Activated T-helper 17 cell treated with anti-CD3 and anti-CD28 coated beads, Interleukin-2, amount 50 U/mL, for 72 hours (primary cell): ENCODE measurements around the gene SKIL. TPM values are rescaled to one million over a fixed set of nuclear protein-coding genes. Genes with fewer than 3 reads are reported as not detected.
A peak's percentile ranks its signal among the peaks of the same experiment; 100 is the strongest.
"Not testable (repeated sequence)": the region's sequence is repeated elsewhere in the genome, so short reads cannot be mapped to it uniquely, and the experiment has no call there.

ENCODE experiments used
- ATAC-seq: fragments of 150-1000 bp; cut with Tn5 transposase; replicated peaks from 2 replicates; pipeline ENCODE4 v1.10.0; 2021; ENCODE audit warnings: mild to moderate bottlenecking, moderate library complexity
- H3K27ac Mint-ChIP-seq: one replicate; pipeline ENCODE4 v1.8.0; 2022; ENCODE audit warnings: mixed read lengths
- H3K27me3 Mint-ChIP-seq: one replicate; pipeline ENCODE4 v1.8.0; 2022; ENCODE audit warnings: mixed read lengths
- H3K36me3 Mint-ChIP-seq: one replicate; pipeline ENCODE4 v1.8.0; 2022; ENCODE audit warnings: low read depth, mild to moderate bottlenecking, mixed read lengths
- H3K4me1 Mint-ChIP-seq: one replicate; pipeline ENCODE4 v1.8.0; 2022; ENCODE audit warnings: mixed read lengths
- H3K4me3 Mint-ChIP-seq: one replicate; pipeline ENCODE4 v1.8.0; 2022; ENCODE audit warnings: mild to moderate bottlenecking, mixed read lengths
- H3K9me3 Mint-ChIP-seq: one replicate; pipeline ENCODE4 v1.8.0; 2022; ENCODE audit warnings: mixed read lengths
- total RNA-seq, 2 donors: library from RNA; stranded (reverse); gene quantifications; one replicate each; pipeline ENCODE4 v1.2.3, GENCODE V29; 2022

The SKIL gene, protein sequence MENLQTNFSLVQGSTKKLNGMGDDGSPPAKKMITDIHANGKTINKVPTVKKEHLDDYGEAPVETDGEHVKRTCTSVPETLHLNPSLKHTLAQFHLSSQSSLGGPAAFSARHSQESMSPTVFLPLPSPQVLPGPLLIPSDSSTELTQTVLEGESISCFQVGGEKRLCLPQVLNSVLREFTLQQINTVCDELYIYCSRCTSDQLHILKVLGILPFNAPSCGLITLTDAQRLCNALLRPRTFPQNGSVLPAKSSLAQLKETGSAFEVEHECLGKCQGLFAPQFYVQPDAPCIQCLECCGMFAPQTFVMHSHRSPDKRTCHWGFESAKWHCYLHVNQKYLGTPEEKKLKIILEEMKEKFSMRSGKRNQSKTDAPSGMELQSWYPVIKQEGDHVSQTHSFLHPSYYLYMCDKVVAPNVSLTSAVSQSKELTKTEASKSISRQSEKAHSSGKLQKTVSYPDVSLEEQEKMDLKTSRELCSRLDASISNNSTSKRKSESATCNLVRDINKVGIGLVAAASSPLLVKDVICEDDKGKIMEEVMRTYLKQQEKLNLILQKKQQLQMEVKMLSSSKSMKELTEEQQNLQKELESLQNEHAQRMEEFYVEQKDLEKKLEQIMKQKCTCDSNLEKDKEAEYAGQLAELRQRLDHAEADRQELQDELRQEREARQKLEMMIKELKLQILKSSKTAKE
- 10 to 100 TPM; 16.9 to 21.0 TPM for total RNA-seq

DNA sequence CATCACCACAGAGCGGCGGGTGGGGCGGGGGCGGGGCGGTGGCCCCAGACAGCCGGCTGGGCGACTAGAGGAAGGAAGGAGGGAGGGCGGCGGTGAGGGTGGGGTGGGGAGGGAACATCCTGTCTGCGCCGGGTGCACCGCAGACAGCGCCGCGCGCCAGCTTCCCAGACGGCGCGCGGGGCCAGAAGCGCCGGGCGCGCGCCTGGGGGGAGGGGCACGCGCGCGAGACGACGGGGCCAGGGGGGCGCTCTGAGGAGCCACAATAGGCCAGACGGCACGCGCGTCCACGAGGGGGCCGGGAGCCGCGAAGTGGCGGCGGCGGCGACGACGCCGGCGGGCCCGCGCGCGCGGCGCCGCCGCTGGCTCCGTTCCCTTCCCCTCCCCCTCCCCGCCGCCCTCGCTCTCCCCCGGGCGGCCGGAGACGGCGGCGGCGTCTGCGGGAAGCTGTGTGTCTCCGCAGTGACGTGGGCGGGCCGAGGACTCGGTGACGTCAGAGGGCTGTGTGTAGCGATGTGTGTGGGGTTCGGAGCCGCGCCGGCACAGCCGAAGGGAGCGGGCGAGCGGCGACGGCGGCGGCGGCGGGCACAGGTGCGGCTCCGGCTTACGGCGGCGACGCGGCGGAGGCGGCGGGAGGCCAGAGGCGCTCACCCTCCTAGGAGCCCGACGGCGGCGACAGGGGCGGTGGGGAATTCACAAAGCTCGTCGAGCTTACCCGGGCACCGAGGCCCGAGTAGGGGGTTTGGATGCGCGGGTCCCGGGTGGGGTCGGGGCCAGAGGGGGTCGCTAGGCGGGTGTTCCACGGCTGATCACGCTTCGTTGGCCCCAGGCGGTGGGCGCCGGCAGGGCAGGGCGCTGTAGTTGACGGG lies at the start of gene SKIL:
SKIL (plus strand) TSS at position 540 of the 866 bp plus-strand sequence. CDS start 2,617 bp downstream, outside the sequence.
- H3K27me3 Mint-ChIP-seq, result no peaks in the 10 kb centered on the region
- peaks cover 37% of the 10 kb centered on the region for H3K36me3 Mint-ChIP-seq
- peak; percentile 79 for ATAC-seq
- peak within 1 kb of the TSS; percentile 84 for H3K4me3 Mint-ChIP-seq
- peak within 1 kb of the TSS; percentile 85 for H3K27ac Mint-ChIP-seq
- no peaks in the 10 kb centered on the region for H3K9me3 Mint-ChIP-seq
- H3K4me1 Mint-ChIP-seq, result peaks cover 28% of the 10 kb centered on the region

DNA sequence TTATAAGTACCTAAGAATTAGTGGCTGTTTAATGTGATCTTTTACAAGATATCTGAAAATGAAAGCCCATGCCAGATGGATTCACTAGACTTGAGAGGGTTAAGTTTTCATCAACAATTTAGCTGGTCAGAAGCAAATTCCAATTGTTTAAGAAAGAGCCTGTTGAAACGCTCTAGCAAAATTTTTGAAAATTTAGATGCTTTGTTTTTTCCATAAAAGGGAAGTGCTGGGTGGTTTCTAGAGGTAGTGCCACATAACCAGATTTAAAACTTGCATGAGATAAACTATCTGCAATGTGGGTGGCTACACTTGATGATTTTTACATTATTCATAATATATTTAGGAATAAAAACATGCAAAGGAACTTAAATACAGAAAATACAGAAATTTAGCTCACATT lies 48.5 kb upstream of the SKIL start:
- no peaks in the 10 kb centered on the region for H3K4me1 Mint-ChIP-seq
- no peak overlapping the region for H3K27ac Mint-ChIP-seq
- no peak overlapping the region for H3K4me3 Mint-ChIP-seq
- no peaks in the 10 kb centered on the region for H3K36me3 Mint-ChIP-seq
- H3K27me3 Mint-ChIP-seq, result no peaks in the 10 kb centered on the region
- no peak for ATAC-seq
- no peaks in the 10 kb centered on the region for H3K9me3 Mint-ChIP-seq

- no peak overlapping the region for H3K27ac Mint-ChIP-seq
- H3K4me1 Mint-ChIP-seq, result no peaks in the 10 kb centered on the region
- H3K36me3 Mint-ChIP-seq, result no peaks in the 10 kb centered on the region
- H3K9me3 Mint-ChIP-seq, result no peaks in the 10 kb centered on the region
- H3K27me3 Mint-ChIP-seq, result no peaks in the 10 kb centered on the region
- no peak overlapping the region for H3K4me3 Mint-ChIP-seq
- ATAC-seq, result no peak
These were observed 39.6 kb upstream of the SKIL start for GRCh38 chr3:170317954-170318353.

DNA sequence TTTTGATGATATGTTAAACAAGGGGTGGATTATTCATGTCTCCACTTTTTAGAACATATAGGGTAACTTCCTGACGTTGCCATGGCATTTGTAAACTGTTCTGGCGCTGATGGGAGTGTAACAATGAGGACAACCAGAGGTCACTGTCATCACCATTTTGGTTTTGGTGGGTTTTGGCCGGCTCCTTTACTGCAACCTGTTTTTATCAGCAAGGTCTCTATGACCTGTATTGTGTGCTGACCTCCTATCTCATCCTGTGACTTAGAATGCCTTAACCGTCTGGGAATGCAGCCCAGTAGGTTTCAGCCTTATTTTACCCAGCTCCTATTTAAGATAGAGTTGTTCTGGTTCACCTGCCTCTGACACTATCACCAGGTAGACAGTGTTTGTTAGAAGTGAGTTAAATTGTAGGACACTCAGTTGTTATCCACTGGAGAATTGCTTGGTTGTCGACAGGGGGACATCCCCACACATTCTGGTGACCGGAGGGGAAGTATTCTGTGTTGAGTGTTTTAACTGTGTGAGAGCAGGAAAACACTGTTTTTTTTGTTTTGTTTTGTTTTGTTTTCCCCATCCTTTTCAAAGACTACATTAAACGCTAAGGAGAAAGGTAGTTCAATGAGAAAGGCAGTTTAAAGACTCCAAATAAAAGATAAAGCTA lies 36.9 kb upstream of the SKIL start:
- Mint-ChIP-seq H3K4me1 (no peaks in the 10 kb centered on the region), H3K27ac (no peak overlapping the region), H3K9me3 (no peaks in the 10 kb centered on the region), H3K27me3 (no peaks in the 10 kb centered on the region), H3K4me3 (no peak overlapping the region), H3K36me3 (no peaks in the 10 kb centered on the region)
- no peak for ATAC-seq

GRCh38 chr3:170321321-170322034 lies 36.0 kb upstream of the SKIL start:
- Mint-ChIP-seq H3K27me3 (no peaks in the 10 kb centered on the region), H3K9me3 (no peaks in the 10 kb centered on the region), H3K4me1 (no peaks in the 10 kb centered on the region), H3K4me3 (no peak overlapping the region), H3K27ac (no peak overlapping the region), H3K36me3 (no peaks in the 10 kb centered on the region)
- ATAC-seq, result no peak

DNA sequence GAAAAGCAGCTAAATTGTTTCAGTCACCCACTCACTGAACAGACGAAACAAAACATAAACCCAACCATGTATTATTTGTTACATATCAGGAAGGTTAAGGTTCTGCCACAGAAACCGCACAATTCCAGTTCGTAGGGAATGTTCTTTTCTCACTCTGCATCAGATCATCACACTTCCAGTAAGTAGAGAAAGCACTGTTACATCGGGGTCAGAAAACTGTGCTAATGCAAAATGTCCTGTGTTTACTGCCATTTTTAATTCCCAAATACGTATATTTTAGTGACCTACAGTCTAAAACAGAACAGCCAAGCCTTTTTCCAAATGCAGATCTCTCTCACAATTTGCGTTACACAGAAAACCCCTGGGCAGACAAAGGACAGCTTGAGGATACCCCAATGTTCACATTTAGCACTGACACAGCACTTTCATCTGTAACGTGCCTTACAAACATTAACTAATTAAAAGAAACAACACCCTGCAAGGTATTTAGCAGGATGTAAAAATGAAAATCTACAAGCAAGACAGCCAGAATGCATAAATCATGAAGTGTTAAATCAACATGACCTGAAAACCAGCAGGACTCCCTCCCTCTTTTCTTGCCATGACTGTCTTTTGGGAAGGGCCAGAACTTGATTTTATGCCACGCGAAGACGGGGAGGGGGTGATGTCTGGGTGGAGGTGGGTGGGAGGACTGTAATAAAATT lies 34.8 kb upstream of the SKIL start:
- no peak for ATAC-seq

DNA sequence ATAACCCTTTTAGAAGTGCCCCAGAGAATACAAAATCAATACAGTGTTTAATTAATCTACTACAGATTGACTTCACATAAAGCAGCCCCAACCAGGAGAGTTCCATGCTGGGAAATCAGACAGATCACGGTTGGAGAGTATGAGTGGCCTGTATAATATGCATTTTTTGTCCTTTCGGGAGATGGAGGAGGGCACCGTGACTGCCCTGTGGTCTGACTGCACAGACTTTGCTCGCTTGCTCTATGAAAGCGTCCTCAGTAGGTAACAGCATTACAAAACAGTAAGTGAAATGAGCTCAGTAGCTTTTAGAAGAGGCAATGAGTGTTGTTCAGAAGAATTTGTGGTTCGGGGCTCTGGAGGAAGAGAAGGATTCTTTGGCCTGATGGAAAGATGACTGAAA lies 34.2 kb upstream of the SKIL start:
- Mint-ChIP-seq H3K27me3 (no peaks in the 10 kb centered on the region), H3K4me3 (no peak overlapping the region), H3K4me1 (no peaks in the 10 kb centered on the region), H3K9me3 (no peaks in the 10 kb centered on the region), H3K36me3 (no peaks in the 10 kb centered on the region), H3K27ac (no peak overlapping the region)
- no peak for ATAC-seq

More for the DNA sequence above, 34.8 kb upstream of the SKIL start:
- H3K36me3 Mint-ChIP-seq, result no peaks in the 10 kb centered on the region
- no peaks in the 10 kb centered on the region for H3K4me1 Mint-ChIP-seq
- H3K27me3 Mint-ChIP-seq, result no peaks in the 10 kb centered on the region
- no peaks in the 10 kb centered on the region for H3K9me3 Mint-ChIP-seq
- H3K27ac Mint-ChIP-seq, result no peak overlapping the region
- H3K4me3 Mint-ChIP-seq, result no peak overlapping the region

GRCh38 chr3:170324962-170325361 lies 32.6 kb upstream of the SKIL start:
- Mint-ChIP-seq H3K27ac (no peak overlapping the region), H3K4me3 (no peak overlapping the region), H3K4me1 (no peaks in the 10 kb centered on the region), H3K36me3 (no peaks in the 10 kb centered on the region), H3K27me3 (no peaks in the 10 kb centered on the region), H3K9me3 (no peaks in the 10 kb centered on the region)
- no peak for ATAC-seq

DNA sequence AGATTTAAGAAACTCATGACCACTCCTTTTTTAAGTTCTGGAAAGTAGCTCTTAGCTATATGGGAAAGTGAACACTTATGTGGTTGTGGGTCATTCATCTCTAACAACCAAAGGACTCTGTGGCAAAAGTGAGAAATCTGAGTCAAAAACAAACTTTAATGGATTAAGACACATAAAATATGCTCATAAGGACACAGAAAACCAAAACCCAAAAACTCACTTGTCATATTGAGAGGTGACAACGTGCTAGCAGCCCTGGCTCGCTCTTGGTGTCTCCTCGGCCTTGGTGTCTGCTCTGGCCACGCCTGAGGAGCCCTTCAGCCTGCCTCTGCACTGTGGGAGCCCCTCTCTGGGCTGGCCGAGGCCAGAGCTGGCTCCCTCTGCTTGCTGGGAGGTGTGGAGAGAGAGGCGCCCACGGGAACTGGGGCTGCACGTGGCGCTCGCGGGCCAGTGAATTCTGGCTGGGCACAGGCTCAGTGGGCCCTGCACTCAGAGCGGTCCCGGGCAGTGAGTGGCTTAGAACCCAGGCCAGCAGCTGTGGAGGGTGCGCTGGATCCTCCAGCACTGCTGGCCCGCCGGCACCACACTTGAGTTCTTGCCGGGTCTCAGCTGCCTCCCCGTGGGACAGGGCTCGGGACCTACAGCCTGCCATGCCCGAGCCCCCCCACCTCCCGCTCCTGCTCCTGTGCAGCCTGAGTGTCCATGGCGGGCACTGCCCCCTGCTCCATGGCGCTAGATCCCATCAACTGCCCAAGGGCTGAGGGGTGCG lies 30.3 kb upstream of the SKIL start:
- no peaks in the 10 kb centered on the region for H3K4me1 Mint-ChIP-seq
- no peaks in the 10 kb centered on the region for H3K36me3 Mint-ChIP-seq
- H3K27ac Mint-ChIP-seq, result no peak overlapping the region
- no peaks in the 10 kb centered on the region for H3K27me3 Mint-ChIP-seq
- no peak overlapping the region for H3K4me3 Mint-ChIP-seq
- ATAC-seq, result peak; percentile 65
- no peaks in the 10 kb centered on the region for H3K9me3 Mint-ChIP-seq

GRCh38 chr3:170327868-170328548 lies 29.5 kb upstream of the SKIL start:
- H3K4me1 Mint-ChIP-seq, H3K9me3 Mint-ChIP-seq, H3K36me3 Mint-ChIP-seq, ATAC-seq, H3K27ac Mint-ChIP-seq, H3K27me3 Mint-ChIP-seq, H3K4me3 Mint-ChIP-seq: not testable (repeated sequence)

- Mint-ChIP-seq H3K9me3 (no peaks in the 10 kb centered on the region), H3K27ac (no peak overlapping the region), H3K4me1 (no peaks in the 10 kb centered on the region), H3K4me3 (no peak overlapping the region), H3K36me3 (no peaks in the 10 kb centered on the region), H3K27me3 (no peaks in the 10 kb centered on the region)
- ATAC-seq, result peak; percentile 66
These were observed 27.1 kb upstream of the SKIL start for GRCh38 chr3:170330366-170330765.

DNA sequence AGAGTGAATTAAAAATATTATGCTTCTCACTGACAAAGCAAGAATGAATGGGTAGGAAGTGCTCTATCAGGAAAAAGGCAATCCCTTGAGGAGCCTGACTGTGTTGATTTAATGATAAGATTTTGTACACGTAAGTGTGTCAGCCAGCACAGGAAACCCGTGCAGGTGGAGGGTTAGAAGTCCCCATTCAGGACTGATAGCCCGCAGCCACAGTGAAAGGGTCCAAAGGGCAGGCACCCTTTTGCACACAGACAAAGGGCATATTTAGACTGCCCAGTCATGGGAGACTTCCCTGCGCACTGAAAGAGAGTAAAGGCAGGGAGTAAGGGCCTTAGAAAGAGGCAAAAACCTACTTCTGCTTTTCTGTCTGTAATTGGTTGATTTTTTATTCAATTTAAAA lies 26.4 kb upstream of the SKIL start:
- Mint-ChIP-seq H3K27me3 (no peaks in the 10 kb centered on the region), H3K9me3 (no peaks in the 10 kb centered on the region), H3K4me1 (no peaks in the 10 kb centered on the region), H3K36me3 (no peaks in the 10 kb centered on the region), H3K4me3 (no peak overlapping the region), H3K27ac (no peak overlapping the region)
- no peak for ATAC-seq
